HCT116 (cell line): Measurements from ENCODE around the gene SWT1. TPM values are rescaled to one million over a fixed set of nuclear protein-coding genes. Genes with fewer than 3 reads are reported as not detected.

Experiments
- ATAC-seq: fragments of 200-7000 bp; cut with Tn5 transposase; 2 replicates; pipeline ENCODE4 v1.9.1; 2020; ENCODE audit warnings: mild to moderate bottlenecking, moderate library complexity
- BruUV-seq: library from RNA; stranded (reverse); fragments of 400-500 nt; replicated peaks from 2 replicates; lab custom pipeline; 2021; lab: Mats Ljungman, UMichigan
- CTCF ChIA-PET: fragments of 300-600 bp; sonication (Branson Sonifier 250); formaldehyde crosslinking; loops from one replicate; lab custom pipeline; 2021; ENCODE audit warnings: antibody characterized with exemption; lab: Charles Lee
- POLR2A ChIA-PET: fragments of 300-600, 350-600 bp; sonication (Branson Sonifier 250); formaldehyde crosslinking; loops from one replicate; lab custom pipeline; 2021; ENCODE audit warnings: antibody characterized with exemption; lab: Charles Lee
- RAD21 ChIA-PET, 2 experiments: fragments of 300-600 bp; sonication (Branson Sonifier 250); formaldehyde crosslinking; loops; one replicate each; lab custom pipeline; 2023; ENCODE audit warnings: low total read pairs in 2 of 2; ENCODE audit not compliant: uncharacterized antibody in 2 of 2, unreplicated experiment in 2 of 2, low non-redundant PET in 1 of 2; lab: Charles Lee
- DNase-seq: peaks from one replicate; pipeline ENCODE4 v3.0.0-alpha.2; 2010; ENCODE audit warnings: low read depth, low spot score
- H2AFZ ChIP-seq: fragments of 200-600 bp; shearing (Covaris generic), sonication (generic); 2 replicates; pipeline ENCODE4 v1.6.1; 2017; ENCODE audit warnings: low read depth, mixed run types, mixed read lengths, antibody characterized with exemption, low read length; ENCODE audit not compliant: poor library complexity, severe bottlenecking
- H3K27ac ChIP-seq: 2 replicates; pipeline ENCODE4 v1.5.1; 2012; ENCODE audit warnings: low read depth, low read length
- H3K27me3 ChIP-seq: fragments of 200-600 bp; sonication (generic); 2 replicates; pipeline ENCODE4 v1.6.1; 2016; ENCODE audit warnings: mixed run types, low read length, mixed read lengths; ENCODE audit not compliant: insufficient read depth
- H3K36me3 ChIP-seq, 2 experiments: fragments of 200-500 bp in 1 of 2; fragments of 200-600 bp in 1 of 2; sonication (Bioruptor generic) in 1 of 2; sonication (generic) in 1 of 2; 2 replicates each; pipeline versions ENCODE4 v1.5.1 to v1.6.1; 2014 to 2016; ENCODE audit warnings: low read length in 2 of 2, inconsistent platforms in 1 of 2, mixed read lengths in 1 of 2, mixed run types in 1 of 2; ENCODE audit not compliant: insufficient read depth in 2 of 2, control insufficient read depth in 1 of 2
- H3K4me1 ChIP-seq, 2 experiments: fragments of 200-600 bp in 1 of 2; sonication (generic) in 1 of 2; 2 replicates each; pipeline versions ENCODE4 v1.5.1 to v1.6.1; 2012 to 2017; ENCODE audit warnings: low read length in 2 of 2, inconsistent platforms in 1 of 2, mild to moderate bottlenecking in 1 of 2, mixed read lengths in 1 of 2, mixed run types in 1 of 2, moderate library complexity in 1 of 2; ENCODE audit not compliant: insufficient read depth in 2 of 2, control insufficient read depth in 1 of 2
- H3K4me2 ChIP-seq: fragments of 200-600 bp; sonication (generic); 2 replicates; pipeline ENCODE4 v1.6.1; 2017; ENCODE audit warnings: mixed run types, low read length, mixed read lengths
- H3K4me3 ChIP-seq, 2 experiments: fragments of 200-600 bp in 1 of 2; sonication (generic) in 1 of 2; replicated peaks in 1 of 2; 2 replicates each; pipeline ENCODE4 v1.5.1; 2011 to 2016; ENCODE audit warnings: low read length in 2 of 2, control low read depth in 1 of 2, low read depth in 1 of 2, mild to moderate bottlenecking in 1 of 2, mixed read lengths in 1 of 2, mixed run types in 1 of 2
- H3K79me2 ChIP-seq: fragments of 200-600 bp; sonication (generic); 2 replicates; pipeline ENCODE4 v1.6.1; 2017; ENCODE audit warnings: mild to moderate bottlenecking, mixed run types, low read length, moderate library complexity, mixed read lengths; ENCODE audit not compliant: insufficient read depth
- H3K9ac ChIP-seq: fragments of 200-600 bp; sonication (generic); 2 replicates; pipeline ENCODE4 v1.6.1; 2016; ENCODE audit warnings: low read length, mixed read lengths
- H3K9me2 ChIP-seq: fragments of 200-600 bp; sonication (generic), shearing (Covaris generic); 2 replicates; pipeline ENCODE4 v1.6.1; 2017; ENCODE audit warnings: mixed run types, mild to moderate bottlenecking, moderate library complexity; ENCODE audit not compliant: insufficient read depth
- H3K9me3 ChIP-seq, 2 experiments: fragments of 200-500 bp in 1 of 2; fragments of 200-600 bp in 1 of 2; sonication (Bioruptor generic) in 1 of 2; sonication (generic) in 1 of 2; 2 replicates each; pipeline ENCODE4 v1.6.1; 2014 to 2017; ENCODE audit warnings: low read length in 2 of 2, mixed read lengths in 2 of 2, inconsistent platforms in 1 of 2, low read depth in 1 of 2, mild to moderate bottlenecking in 1 of 2, mixed run types in 1 of 2, moderate library complexity in 1 of 2; ENCODE audit not compliant: control insufficient read depth in 1 of 2, insufficient read depth in 1 of 2
- H4K20me1 ChIP-seq: fragments of 200-600 bp; sonication (generic), shearing (Covaris generic); 2 replicates; pipeline ENCODE4 v1.6.1; 2017; ENCODE audit warnings: mixed run types, mild to moderate bottlenecking, moderate library complexity; ENCODE audit not compliant: insufficient read depth
- ATF3 ChIP-seq: IDR thresholded peaks from 2 replicates; pipeline ENCODE4 v1.6.1; 2012
- EGR1 ChIP-seq: IDR thresholded peaks from 2 replicates; pipeline ENCODE4 v1.6.1; 2012; ENCODE audit warnings: low read depth
- ELF1 ChIP-seq: IDR thresholded peaks from 2 replicates; pipeline ENCODE4 v1.6.1; 2012; ENCODE audit warnings: low read depth, borderline replicate concordance
- FOSL1 ChIP-seq: IDR thresholded peaks from 2 replicates; pipeline ENCODE4 v1.6.1; 2012; ENCODE audit warnings: low read depth
- MAX ChIP-seq: IDR thresholded peaks from 2 replicates; pipeline ENCODE4 v1.6.1; 2012
- SP1 ChIP-seq: IDR thresholded peaks from 2 replicates; pipeline ENCODE4 v1.6.1; 2012; ENCODE audit warnings: low read depth
- SRF ChIP-seq: IDR thresholded peaks from 2 replicates; pipeline ENCODE4 v1.6.1; 2012; ENCODE audit warnings: low read depth
- TCF7L2 ChIP-seq: IDR thresholded peaks from 2 replicates; pipeline ENCODE4 v1.7.0; 2011; ENCODE audit warnings: borderline replicate concordance, inconsistent platforms; ENCODE audit not compliant: insufficient read depth, insufficient read length; ENCODE audit errors: extremely low read depth
- YY1 ChIP-seq: IDR thresholded peaks from 2 replicates; pipeline ENCODE4 v1.6.1; 2011; ENCODE audit warnings: low read length, low read depth, moderate library complexity, mild to moderate bottlenecking; ENCODE audit not compliant: insufficient replicate concordance; ENCODE audit errors: extremely low read depth
- intact Hi-C: fragments of 100-400 bp; cut with micrococcal nuclease; formaldehyde crosslinking; loops from 2 replicates; pipeline ENCODE4 v1.10.0; 2022
- total RNA-seq: library from RNA; stranded (reverse); gene quantifications from one replicate; pipeline ENCODE4 v1.2.1, GENCODE V29; 2021; ENCODE audit not compliant: unreplicated experiment
- TF ChIP-seq, protein P1 (sequence below), 3 experiments: fragments of 200-600 bp in 1 of 3; sonication (generic) in 1 of 3; IDR thresholded peaks in 2 of 3; conservative IDR thresholded peaks in 1 of 3; 2 replicates each; pipeline ENCODE4 v1.5.1; 2012 to 2017; ENCODE audit warnings: low read depth in 2 of 3, low read length in 2 of 3, antibody characterized with exemption in 1 of 3, borderline replicate concordance in 1 of 3, control low read depth in 1 of 3, mild to moderate bottlenecking in 1 of 3, mixed read lengths in 1 of 3, mixed run types in 1 of 3, moderate library complexity in 1 of 3; ENCODE audit not compliant: insufficient read depth in 1 of 3

The SWT1 gene
- total RNA-seq, 1 experiment from 2014 or later = 3.3 TPM

DNA sequence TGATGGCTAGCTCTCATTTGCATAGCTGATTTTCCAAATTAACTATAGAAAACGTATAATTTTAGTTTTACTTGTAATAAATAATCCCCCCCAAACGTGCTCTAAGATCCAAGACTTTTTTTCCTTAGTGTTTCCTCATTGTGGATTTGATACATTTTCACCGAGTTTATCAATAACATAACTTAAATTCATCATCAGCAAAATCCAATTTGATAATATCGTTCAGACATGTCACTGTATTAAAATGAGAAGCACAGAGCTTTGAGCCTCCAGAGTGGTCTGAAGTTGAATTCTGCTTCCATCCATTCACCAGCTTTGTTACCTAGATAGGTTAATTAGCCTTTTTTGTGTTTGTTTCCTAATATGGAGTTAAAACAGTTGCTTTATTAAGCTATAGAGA is 108.3 kb downstream of the SWT1 start (continued):
- TF ChIP-seq ATF3 (no peak), SRF (no peak)

GRCh38 chr1:185267301-185267700 is 110.3 kb downstream of the SWT1 start:
- Histone ChIP-seq H4K20me1 (no peaks in the 10 kb centered on the region), H3K4me3 (no peak overlapping the region), H3K9me3 (no peaks in the 10 kb centered on the region), H3K9me2 (no peaks in the 10 kb centered on the region), H2AFZ (no peak overlapping the region), H3K79me2 (no peaks in the 10 kb centered on the region), H3K36me3 (no peaks in the 10 kb centered on the region), H3K4me2 (no peak overlapping the region), H3K27me3 (no peaks in the 10 kb centered on the region), H3K27ac (no peak overlapping the region), H3K9ac (no peak overlapping the region), H3K4me1 (no peaks in the 10 kb centered on the region)
- POLR2A ChIA-PET = interaction anchor here (1.1 to 1.2 kb wide), 2 partner anchors 28 to 50 kb away, joined by 3 read pairs; partner anchors contain the start of gene IVNS1ABP
- CTCF ChIA-PET = no interaction called here
- ATAC-seq (no peak), DNase-seq (no peak)
- BruUV-seq = no TSS peak
- intact Hi-C loops = no loop called here
- RAD21 ChIA-PET = no interaction called here
- TF ChIP-seq FOSL1 = no peak
- no peak for TF ChIP-seq TCF7L2
- TF ChIP-seq EGR1 = no peak
- TF ChIP-seq, protein P1, sequence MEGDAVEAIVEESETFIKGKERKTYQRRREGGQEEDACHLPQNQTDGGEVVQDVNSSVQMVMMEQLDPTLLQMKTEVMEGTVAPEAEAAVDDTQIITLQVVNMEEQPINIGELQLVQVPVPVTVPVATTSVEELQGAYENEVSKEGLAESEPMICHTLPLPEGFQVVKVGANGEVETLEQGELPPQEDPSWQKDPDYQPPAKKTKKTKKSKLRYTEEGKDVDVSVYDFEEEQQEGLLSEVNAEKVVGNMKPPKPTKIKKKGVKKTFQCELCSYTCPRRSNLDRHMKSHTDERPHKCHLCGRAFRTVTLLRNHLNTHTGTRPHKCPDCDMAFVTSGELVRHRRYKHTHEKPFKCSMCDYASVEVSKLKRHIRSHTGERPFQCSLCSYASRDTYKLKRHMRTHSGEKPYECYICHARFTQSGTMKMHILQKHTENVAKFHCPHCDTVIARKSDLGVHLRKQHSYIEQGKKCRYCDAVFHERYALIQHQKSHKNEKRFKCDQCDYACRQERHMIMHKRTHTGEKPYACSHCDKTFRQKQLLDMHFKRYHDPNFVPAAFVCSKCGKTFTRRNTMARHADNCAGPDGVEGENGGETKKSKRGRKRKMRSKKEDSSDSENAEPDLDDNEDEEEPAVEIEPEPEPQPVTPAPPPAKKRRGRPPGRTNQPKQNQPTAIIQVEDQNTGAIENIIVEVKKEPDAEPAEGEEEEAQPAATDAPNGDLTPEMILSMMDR (IDR thresholded peaks at IDR 0.05 in 2 of 3, conservative IDR thresholded peaks at IDR 0.05 in 1 of 3; ENCODE audit: borderline replicate concordance in 1 of 3, insufficient read depth in 1 of 3, low read depth in 2 of 3, low read length in 2 of 3) = no peak
- TF ChIP-seq SP1 = no peak
- TF ChIP-seq ELF1 = no peak
- TF ChIP-seq YY1 = no peak
- no peak for TF ChIP-seq MAX
